Activated CD4-positive, alpha-beta T cell treated with anti-CD3 and anti-CD28 coated beads, Interleukin-2, amount 50 U/mL, for 1 hour (primary cell): ENCODE data around the gene NOC2L.
"Not testable (repeated sequence)": the region's sequence is repeated elsewhere in the genome, so short reads cannot be mapped to it uniquely, and the experiment has no call there.

Experiments
- DNase-seq: peaks from one replicate; pipeline ENCODE4 v3.0.0-alpha.2; 2020

Gene NOC2L

DNA sequence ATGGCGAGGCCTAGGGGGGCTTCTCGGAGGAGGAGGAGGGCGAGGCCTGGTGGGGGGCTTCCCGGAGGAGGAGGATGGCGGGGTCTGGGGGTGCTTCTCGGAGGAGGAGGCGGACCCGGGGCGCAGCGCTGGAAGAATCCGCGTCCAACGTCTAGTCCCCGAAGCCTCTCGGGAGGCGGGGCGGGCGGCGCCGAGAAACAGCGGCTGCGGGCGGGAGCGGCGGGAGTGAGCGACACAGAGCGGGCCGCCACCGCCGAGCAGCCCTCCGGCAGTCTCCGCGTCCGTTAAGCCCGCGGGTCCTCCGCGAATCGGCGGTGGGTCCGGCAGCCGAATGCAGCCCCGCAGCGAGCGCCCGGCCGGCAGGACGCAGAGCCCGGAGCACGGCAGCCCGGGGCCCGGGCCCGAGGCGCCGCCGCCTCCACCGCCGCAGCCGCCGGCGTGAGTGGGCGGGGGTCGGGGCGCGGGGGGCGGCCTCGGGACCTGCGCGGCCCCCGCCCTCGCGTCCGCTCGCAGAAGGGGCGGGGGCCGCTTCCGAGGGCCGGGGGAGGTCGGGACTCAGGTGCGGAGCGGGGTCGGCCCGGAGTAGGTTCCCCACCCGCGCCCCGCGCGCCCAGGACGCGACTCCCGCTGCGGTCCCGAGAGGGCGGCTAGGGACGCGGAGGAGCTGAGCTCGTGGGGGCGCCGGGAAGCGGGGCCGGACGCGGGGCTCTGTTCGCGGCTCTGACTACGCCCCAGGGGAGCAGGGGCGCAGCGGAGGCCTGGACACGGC is 1.5 kb upstream of the NOC2L start, which contains the start of gene KLHL17:
KLHL17 (plus strand) TSS at position 222 of the 769 bp plus-strand sequence; CDS start at position 332, 110 bp downstream.
- peak; percentile 75 for DNase-seq

DNA sequence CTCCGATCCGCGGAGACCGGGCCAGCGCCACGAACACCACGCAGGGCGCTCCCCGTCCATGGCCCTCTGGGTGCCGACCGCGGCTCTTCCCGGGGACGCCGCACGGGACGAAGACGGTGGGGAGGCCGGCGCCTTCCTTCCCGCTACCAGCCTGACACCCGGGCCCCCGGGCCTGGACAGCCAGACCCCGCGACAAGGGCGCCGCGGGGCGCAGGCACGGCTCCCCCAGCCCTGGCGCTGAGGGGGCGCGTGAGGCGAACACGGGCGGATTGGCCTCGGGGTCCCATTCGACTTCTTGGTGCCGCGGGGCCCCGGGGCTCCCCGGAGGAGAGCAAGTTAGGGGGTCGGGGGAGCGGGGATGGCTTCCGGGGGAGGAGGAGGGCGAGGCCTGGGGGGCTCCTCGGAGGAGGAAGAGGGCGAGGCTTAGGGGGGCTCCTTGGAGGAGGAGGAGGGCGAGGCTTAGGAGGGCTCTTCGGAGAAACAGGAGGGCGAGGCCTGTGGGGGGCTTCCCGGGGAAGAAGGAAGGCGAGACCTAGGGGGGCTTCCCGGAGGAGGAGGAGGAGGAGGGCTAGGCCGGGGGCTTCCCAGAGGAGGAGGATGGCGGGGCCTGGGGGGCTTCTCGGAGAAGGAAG is 791 bp upstream of the NOC2L start:
- no peak for DNase-seq

DNA sequence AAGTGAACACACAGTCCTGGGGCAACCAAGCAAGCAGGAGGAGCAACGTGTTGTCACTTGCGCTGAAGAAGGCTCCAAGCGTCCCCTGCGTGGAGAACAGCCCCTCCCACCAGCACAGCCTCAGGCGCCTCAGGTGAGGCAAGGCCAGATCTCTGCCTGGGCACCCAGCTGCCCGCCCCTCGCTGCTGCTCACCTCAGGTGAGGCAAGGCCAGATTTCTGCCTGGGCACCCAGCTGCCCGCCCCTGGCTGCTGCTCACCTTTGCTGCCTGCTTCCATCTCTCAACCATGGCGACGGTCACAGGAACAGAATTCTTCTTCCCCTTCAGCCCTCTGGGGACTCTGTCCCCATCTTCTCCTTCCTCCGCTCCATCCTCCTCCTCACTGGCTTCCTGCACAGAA is 2.4 kb downstream of the NOC2L start:
- no peak for DNase-seq

DNA sequence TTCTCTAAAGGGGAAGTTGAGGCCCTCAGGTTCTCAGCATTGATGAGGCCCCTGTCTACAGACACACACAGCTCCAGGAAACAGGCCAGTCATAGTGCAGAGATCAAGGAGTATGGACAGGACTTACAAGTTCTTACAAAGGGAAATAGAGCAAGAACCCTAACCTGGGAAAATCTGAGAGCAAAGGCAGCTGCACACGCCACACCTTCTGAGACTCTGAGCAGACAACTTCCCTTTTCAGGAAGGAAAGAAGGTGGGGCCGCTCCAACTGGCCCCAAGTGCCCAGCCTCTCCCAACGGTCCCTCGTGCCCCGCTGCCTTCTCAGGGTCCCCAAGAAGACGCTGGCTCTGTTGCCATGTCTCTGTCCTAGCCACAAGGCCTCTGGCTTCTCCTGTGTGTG is 3.6 kb downstream of the NOC2L start:
- DNase-seq: no peak

DNA sequence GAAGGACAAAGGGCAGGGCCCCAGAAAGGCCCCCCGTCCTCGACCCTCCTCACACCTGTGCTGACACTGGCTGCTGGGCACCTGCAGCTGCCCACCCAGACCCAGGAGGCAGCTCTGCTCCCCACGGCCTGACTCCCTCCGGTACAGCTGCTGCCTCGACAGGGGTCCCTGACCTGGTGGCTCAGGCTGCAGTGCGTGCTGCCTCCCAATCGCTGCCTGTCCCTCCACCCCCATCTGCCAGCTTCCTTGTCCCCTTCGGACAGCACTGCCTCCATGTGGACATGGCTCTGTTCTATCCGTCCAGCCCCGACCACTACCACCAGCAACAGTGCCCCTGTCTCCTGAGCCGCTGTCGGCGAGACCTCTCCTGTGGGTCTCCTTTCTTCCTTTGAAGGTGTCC is 4.1 kb downstream of the NOC2L start:
- no peak for DNase-seq

DNA sequence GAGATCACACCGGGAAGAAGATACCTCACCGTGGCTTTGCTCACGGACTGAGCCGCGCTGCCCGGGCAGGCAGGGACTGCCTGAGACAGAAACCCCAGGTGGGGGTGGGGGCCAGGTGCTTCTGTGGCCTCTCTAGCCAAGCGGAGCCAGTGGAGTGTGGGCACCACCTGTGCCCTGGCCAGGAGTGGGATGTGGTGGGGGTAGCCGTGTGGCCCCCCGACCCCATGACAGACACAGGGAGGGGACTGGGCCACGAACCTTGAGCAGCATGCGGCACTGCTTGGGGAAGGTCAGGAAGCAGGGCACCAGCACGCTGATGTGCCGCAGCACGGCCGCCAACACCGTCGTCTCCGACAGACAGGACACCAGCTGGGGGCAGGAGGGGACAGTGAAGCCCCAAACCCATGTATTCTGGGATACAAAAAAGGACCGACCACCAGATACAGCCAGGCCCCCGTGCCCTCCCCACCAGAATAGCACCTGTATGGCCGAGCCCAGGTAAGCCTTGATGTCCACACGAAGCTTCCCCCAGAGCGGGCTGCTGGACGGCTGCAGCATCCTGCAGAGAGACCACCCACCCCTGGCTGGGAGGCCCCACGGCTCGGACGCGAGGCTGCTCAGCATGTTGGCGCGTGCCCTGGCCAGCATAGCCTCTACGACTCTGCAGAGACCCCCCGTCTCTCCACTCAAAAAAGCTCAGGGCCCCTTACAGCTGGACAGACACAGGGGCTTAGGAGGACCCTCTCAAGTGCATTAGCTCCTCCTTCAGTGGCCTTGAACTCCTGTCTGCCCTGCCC is 5.3 kb downstream of the NOC2L start:
- no peak for DNase-seq

DNA sequence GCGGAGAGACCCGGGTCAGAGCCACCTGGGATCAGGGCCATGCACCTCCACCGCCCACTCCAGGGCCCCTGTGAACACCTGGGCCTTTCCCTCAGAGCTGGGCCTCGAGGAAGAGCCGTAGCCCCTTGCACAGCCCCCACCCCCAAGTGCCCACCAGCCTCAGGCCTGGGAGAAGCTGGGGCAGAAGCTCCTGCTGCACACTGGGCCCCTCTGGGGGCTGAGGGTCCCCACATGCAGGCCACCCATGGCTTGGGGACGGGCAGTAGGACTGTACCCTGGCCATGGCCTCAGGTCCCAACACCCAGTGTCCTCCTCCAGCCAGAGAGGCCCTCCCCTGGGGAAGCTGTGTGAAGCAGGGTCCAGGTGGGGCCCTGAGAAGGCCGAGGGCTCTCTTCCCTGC is 6.5 kb downstream of the NOC2L start:
- DNase-seq: no peak

DNA sequence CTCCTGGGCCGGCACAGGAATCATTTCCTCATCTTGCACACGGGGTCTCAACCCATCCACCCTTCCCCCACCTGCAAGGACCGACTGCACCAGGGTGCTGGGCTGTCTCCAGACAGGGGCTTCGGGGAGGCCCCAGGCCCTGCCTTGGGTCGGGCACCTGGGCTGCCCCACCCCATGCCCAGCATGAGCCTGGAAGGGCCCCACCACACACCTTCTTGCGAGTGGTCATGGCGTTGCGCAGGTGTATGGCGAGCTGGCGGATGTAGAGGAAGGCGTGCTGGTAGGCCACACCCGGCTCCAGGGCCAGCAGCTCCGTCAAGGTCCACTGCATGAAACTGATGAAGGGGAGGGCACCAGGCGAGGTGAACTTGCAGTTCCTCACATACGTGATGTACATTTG is 6.9 kb downstream of the NOC2L start:
- no peak for DNase-seq

DNA sequence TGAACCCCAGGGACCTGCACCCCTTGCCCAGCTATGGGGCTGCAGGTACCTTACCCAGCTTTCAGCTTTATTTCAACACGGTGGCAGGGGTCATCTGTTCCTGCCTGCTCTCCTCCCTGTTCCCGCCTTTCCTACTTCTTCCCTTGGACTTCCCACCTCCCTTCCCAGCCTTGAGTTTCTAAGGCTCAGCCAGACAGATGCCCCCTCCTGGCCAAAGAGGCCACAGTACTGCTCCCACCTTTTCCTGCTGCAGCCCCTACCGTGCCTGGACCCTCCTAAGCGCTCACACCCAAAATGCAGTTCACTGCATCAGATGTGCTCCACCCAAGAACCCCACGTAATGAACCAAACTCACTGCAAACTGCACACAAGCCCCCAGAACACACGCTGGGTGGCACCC is 7.7 kb downstream of the NOC2L start:
- DNase-seq: no peak

DNA sequence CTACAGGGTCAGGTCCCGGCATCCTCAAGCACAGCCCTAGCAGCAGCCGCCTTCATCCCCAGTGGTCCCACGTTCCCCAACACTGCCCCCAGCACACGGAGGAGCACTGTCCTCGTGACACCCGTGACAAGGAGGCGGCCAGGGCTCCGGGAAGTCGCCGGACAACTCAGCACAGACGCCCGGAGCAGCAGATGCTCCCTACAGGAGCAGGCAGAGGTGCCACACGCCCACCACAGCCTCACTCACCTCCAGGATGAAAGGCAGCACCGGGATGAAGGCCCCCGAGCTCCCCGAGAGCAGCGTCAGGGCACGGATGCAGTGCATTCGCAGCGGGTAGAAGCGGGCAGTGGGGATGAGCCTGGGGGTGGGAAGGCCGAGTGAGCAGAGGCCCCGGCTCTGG is 8.2 kb downstream of the NOC2L start:
- DNase-seq: no peak

DNA sequence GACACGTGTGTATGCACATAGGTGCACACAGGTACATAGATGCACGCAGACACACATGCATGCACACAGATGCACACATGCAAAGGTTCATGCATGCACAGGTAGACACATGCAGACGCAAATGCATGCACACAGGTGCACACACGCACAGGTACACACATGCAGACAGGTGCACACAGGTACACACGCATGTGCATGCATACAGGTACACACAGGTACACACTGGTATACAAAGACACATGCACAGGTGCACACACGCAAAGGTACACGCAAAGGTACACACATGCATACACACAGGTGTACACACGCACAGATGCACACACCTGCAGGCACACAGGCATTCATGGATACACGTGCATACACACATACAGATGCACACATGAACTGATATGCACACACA is 8.8 kb downstream of the NOC2L start:
- DNase-seq: no peak

DNA sequence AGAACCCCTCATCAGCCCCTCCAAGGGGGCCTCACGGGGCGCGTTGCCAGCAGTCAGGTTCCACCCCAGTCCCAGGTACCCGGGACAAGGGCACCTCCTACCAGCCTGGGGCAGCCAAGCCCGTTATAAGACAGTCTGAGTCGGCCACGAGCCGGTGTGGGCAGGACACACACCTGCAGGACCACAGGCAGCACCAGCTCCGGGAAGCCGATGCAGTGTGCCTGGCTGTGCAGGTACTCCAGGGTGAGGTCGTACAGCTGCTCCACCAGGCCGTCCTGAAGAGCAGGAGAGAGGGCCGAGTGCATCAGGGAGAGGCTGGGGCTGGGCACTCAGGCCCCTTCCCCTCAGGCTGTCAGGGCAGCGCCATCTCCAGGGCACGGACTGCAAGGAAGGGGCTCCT is 11.1 kb downstream of the NOC2L start:
- no peak for DNase-seq

DNA sequence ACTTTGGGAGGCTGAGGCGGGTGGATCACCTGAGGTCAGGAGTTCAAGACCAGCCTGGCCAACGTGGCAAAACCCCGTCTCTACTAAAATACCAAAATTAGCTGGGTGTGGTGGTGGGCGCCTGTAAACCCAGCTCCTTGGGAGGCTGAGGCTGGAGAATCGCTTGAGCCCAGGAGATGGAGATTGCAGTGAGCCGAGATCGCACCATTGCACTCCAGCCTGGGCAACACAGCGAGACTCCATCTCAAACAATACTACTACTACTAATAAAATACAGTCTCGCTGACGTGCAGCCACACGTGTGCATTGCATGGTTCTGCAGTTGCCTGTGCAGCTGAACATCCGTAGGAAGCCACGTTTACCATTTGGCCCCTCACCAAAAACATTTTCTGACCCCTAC is 12.2 kb downstream of the NOC2L start:
- not testable (repeated sequence) for DNase-seq

DNA sequence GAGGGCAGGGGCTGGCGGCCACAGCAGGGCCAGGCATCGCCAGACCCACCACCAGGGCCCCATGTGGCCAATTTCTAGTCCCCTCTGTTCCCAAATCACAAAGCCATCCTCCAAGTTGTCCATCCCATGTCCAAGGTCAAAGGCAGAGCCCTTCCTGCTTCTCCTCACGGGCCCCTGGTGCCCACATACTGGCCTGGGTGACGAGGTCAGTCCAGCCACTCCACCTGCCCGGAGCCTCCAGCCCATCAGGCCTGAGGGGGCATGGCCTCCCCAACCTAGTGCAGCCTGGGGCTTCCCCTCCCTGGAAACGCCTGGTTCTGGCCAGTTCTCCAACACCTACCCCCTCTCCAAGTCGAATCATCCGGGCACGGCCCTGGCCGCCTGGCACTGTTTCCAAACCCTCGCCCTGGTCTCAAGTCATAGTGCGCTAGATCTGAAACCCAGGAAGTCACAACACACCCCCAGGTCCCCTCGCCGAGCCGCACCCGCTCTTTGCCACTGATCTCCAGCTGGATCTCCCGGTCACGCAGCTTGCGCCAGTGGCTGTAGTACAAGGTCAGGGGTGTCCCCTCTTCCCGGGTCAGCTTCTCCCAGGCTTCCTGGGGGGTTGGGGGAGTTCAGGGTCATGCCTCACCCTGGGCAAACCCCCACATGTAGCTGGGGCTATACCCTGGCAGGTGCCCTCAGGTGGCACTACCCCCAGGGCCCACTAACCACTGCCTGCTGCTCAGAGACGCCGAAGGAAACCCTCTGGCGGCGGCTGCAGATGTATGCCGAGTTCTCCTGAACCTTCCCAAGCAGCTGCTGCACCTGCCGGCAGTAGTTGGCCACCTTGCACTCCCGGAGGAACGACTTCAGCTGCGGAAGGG is 13.1 kb downstream of the NOC2L start:
- DNase-seq: no peak

DNA sequence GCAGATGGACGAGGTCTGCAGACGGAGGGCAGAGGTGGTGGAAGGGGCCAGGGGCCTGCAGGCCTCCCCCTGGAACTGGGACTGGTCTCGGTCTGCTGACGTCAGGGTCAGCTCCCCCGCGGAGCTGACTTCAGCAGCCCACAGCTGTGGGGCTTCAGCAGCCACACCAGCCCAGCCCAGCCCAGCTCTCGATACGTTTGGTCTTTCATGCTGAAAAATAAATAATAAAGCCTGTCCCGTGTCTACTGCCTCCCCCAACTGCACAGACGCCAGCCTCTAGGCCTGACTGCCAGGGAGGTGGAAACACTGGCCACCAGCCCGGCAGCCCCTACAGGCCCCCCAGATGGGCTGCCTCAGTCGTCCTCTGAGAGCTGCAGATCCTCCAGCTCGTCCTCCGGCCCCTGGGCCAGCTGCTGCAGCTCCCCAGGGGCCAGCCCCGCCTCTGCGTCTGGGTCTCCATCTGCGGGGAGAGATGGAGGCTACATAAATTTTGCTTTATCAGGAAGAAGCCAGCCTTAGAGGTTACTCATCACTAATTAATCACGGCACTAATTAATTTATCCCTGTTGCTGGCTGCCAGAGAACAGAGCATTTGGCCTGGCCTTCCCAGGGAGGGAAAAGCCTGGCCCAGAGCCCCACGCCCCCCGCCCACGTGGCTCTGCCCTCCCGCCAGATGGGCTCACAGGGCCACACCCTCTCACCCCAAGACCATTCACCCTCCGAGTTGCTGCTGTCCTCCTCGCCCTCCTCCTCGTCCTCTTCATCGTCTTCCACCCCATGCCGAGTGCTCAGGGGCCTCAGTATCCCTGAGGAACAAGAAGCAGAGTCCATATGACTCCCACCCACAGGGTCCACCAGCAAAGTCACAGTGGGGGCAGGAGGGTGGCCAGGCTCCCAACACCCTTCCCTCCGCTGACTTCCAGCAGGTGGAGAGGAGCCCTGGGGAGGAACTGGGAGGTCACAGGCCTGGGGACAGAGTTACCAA is 14.4 kb downstream of the NOC2L start:
- DNase-seq: no peak

DNA sequence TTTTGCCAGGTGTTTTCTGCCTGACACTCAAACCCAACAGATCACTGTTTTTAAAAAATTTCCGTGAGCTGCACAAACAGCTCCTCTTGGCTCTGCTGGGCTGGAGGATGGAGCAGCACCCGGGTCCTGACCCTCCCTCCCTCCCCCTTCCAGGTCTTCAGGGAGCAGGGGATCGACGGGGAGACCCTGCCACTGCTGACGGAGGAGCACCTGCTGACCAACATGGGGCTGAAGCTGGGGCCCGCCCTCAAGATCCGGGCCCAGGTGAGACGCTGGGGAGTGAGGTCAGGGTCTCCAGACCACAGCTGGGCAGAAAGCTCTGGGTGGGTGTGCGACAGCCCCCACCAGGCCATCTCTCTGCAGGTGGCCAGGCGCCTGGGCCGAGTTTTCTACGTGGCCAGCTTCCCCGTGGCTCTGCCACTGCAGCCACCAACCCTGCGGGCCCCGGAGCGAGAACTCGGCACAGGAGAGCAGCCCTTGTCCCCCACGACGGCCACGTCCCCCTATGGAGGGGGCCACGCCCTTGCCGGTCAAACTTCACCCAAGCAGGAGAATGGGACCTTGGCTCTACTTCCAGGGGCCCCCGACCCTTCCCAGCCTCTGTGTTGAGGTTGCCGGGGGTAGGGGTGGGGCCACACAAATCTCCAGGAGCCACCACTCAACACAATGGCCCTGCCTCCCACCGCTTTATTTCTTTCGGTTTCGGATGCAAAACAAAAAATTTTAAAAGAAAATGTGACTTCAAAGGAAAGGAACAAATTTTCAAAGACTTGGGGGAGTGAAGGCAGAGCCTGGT is 15.3 kb downstream of the NOC2L start:
- no peak for DNase-seq

DNA sequence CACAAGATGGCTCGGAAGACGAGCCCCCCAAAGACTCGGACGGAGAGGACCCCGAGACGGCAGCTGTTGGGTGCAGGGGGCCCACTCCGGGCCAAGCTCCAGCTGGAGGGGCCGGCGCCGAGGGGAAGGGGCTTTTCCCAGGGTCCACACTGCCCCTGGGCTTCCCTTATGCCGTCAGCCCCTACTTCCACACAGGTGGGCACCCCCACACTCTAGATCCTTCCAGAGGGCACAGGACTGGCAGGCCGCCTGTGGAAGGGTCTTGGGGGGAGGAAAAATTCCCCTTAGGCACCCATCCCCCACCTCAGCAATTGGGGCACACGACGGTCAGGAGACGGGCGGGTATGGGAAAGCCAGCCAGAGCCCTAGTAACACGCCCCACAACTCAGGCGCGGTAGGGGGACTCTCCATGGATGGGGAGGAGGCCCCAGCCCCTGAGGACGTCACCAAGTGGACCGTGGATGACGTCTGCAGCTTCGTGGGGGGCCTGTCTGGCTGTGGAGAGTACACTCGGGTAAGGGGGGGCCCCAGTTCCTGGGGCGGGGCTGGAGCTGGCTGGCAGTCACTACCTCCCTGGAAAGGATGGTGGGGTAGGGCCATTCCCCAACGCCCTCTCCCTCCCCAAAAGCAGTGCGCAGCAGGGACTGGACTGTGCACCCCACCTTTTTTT is 16.1 kb downstream of the NOC2L start:
- no peak for DNase-seq

DNA sequence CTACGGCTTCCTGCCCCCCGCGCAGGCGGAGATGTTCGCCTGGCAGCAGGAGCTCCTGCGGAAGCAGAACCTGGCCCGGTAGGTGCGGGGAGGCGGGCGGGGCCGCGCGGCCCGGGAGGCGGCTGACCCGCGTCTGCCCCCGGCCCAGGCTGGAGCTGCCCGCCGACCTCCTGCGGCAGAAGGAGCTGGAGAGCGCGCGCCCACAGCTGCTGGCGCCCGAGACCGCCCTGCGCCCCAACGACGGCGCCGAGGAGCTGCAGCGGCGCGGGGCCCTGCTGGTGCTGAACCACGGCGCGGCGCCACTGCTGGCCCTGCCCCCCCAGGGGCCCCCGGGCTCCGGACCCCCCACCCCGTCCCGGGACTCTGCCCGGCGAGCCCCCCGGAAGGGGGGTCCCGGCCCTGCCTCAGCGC is 16.6 kb downstream of the NOC2L start:
- no peak for DNase-seq

DNA sequence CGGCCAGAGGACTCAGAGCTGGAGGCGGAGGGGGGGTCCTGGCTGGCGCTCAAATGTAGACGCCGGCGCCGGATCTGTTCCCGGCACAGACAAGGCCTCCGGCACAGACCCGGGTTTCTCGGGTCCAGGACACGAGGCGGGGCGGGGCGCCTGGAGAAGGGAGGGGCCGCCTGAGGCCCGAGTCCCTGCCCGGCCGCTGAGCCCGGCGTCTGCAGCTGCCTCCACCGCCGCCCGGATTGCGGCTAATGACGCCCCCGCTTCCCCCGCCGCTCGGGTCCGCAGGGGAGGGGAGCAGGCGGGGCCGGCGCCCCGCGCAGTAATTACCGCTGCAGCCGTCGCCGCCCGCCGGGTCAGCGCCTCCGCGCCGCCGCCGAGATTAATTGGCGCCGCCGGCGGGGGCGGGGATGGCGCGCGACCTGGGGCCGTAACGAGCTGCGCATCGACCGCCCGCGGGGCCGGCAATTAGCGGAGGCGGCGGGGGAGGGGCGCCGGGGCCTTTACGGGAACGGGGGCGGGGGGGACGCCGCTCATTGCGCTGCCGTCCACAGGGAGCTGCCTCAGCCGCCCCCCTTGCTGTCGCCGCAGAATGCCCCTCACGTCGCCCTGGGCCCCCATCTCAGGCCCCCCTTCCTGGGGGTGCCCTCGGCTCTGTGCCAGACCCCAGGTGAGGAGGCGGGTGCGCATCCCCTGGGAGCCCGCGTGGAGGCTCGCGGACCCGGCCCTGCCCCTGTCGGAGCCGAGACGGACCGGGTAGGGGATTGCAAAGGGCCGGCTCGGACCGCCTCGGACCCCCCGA is 17.3 kb downstream of the NOC2L start:
- DNase-seq: no peak
